GM23248 (cell line): Measurements from ENCODE around the gene POU2AF3. TPM values are rescaled to one million over a fixed set of nuclear protein-coding genes. Genes with fewer than 3 reads are reported as not detected.

Experiments used
- DNase-seq: peaks from one replicate; pipeline ENCODE4 v3.0.0-alpha.2; 2015
- H2AFZ ChIP-seq: fragments of 200-600 bp; sonication (generic); 2 replicates; pipeline ENCODE4 v1.6.1; 2016; ENCODE audit warnings: antibody characterized with exemption
- H3F3A ChIP-seq: fragments of 200-600 bp; sonication (generic); 2 replicates; pipeline ENCODE4 v1.6.1; 2016; ENCODE audit warnings: mild to moderate bottlenecking, antibody characterized with exemption, mixed run types; ENCODE audit not compliant: insufficient read depth
- H3K27ac ChIP-seq: fragments of 200-600 bp; sonication (generic); 2 replicates; pipeline ENCODE4 v1.5.1; 2016; ENCODE audit warnings: mild to moderate bottlenecking
- H3K27me3 ChIP-seq: fragments of 200-600 bp; sonication (generic); replicated peaks from 2 replicates; pipeline ENCODE4 v1.6.1; 2016; ENCODE audit warnings: mild to moderate bottlenecking; ENCODE audit not compliant: insufficient read depth
- H3K36me3 ChIP-seq: fragments of 200-600 bp; sonication (generic); 2 replicates; pipeline ENCODE4 v1.6.1; 2016; ENCODE audit warnings: low read depth, mild to moderate bottlenecking
- H3K4me1 ChIP-seq: fragments of 200-600 bp; sonication (generic); 2 replicates; pipeline ENCODE4 v1.6.1; 2016; ENCODE audit warnings: mild to moderate bottlenecking; ENCODE audit not compliant: insufficient read depth
- H3K4me2 ChIP-seq: fragments of 200-600 bp; sonication (generic); one replicate; pipeline ENCODE4 v1.6.1; 2016; ENCODE audit warnings: mild to moderate bottlenecking; ENCODE audit not compliant: unreplicated experiment
- H3K4me3 ChIP-seq: fragments of 200-600 bp; sonication (generic); 2 replicates; pipeline ENCODE4 v1.5.1; 2016; ENCODE audit warnings: mild to moderate bottlenecking
- H3K79me2 ChIP-seq: fragments of 200-600 bp; sonication (generic); 2 replicates; pipeline ENCODE4 v1.6.1; 2016; ENCODE audit warnings: mild to moderate bottlenecking; ENCODE audit not compliant: insufficient read depth
- H3K9ac ChIP-seq: fragments of 200-600 bp; sonication (generic); 2 replicates; pipeline ENCODE4 v1.6.1; 2016; ENCODE audit warnings: mild to moderate bottlenecking
- H3K9me2 ChIP-seq: fragments of 200-600 bp; sonication (generic); 2 replicates; pipeline ENCODE4 v1.6.1; 2016; ENCODE audit warnings: mixed run types, mild to moderate bottlenecking, moderate library complexity; ENCODE audit not compliant: insufficient read depth
- H3K9me3 ChIP-seq: fragments of 200-600 bp; sonication (generic); one replicate; pipeline ENCODE4 v1.6.1; 2017; ENCODE audit warnings: low read depth
- H4K20me1 ChIP-seq: fragments of 200-600 bp; sonication (generic); 2 replicates; pipeline ENCODE4 v1.6.0; 2016; ENCODE audit not compliant: insufficient read depth
- EZH2 ChIP-seq: fragments of 200-600 bp; sonication (generic); IDR thresholded peaks from 2 replicates; pipeline ENCODE4 v1.6.1; 2018; ENCODE audit warnings: antibody characterized with exemption, mild to moderate bottlenecking; ENCODE audit not compliant: insufficient read depth, poor library complexity, severe bottlenecking
- EZH2phosphoT487 ChIP-seq: fragments of 200-600 bp; sonication (generic); IDR thresholded peaks from 2 replicates; pipeline ENCODE4 v1.6.1; 2018; ENCODE audit warnings: antibody characterized with exemption, moderate library complexity, mild to moderate bottlenecking, low read depth; ENCODE audit not compliant: insufficient read depth
- WGBS, 2 experiments: methylation state at CpG; one replicate each; pipeline ENCODE4 v1.1.6; 2015 to 2017; ENCODE audit warnings: low lambda C conversion rate in 2 of 2, low coverage in 1 of 2; ENCODE audit errors: missing lambda C conversion rate in 2 of 2; 5-methylcytosine and 5-hydroxymethylcytosine counted together
- in situ Hi-C: fragments of 300-500 bp; cut with MboI; formaldehyde crosslinking; loops from 2 replicates; pipeline ENCODE4 v1.15.0; 2020
- polyA plus RNA-seq: library from polyadenylated mRNA; unstranded; fragments of >200 nt; fragmentation: Nextera tagmentation; extraction: Ambion mirVana; gene quantifications from 2 replicates; pipeline ENCODE4 v1.2.1, GENCODE V29; 2016
- total RNA-seq: library from RNA; depleted of rRNA; stranded (reverse); fragments of >200 nt; shearing (Covaris generic); gene quantifications from 2 replicates; pipeline ENCODE4 v1.2.3, GENCODE V29; 2014

POU2AF3 gene
- total and polyA plus RNA-seq, 2 experiments from 2014 or later = not detected

GRCh38 chr11:111353776-111354600, 55.6 kb downstream of the POU2AF3 start:
- 92 to 93% methylated on average over 13 to 16 of the region's 16 CpGs for WGBS, 2 experiments
- Histone ChIP-seq H3K9me2 (no peaks in the 10 kb centered on the region), H3K79me2 (no peaks in the 10 kb centered on the region), H3K4me1 (no peaks in the 10 kb centered on the region), H3K27me3 (no peaks in the 10 kb centered on the region), H3K4me3 (no peak overlapping the region), H3K36me3 (no peaks in the 10 kb centered on the region), H3K9me3 (no peaks in the 10 kb centered on the region), H3F3A (no peaks in the 10 kb centered on the region), H3K4me2 (no peak overlapping the region), H2AFZ (no peak overlapping the region), H4K20me1 (no peaks in the 10 kb centered on the region), H3K9ac (no peak overlapping the region), H3K27ac (no peak overlapping the region)
- in situ Hi-C loops = no loop called here
- no peak for DNase-seq
- TF ChIP-seq EZH2 = no peak
- no peak for TF ChIP-seq EZH2phosphoT487

- no peak for TF ChIP-seq EZH2
- in situ Hi-C loops = no loop called here
- Histone ChIP-seq H3K9ac (no peak overlapping the region), H3K79me2 (no peaks in the 10 kb centered on the region), H2AFZ (no peak overlapping the region), H3F3A (no peaks in the 10 kb centered on the region), H4K20me1 (no peaks in the 10 kb centered on the region), H3K4me1 (no peaks in the 10 kb centered on the region), H3K4me2 (no peak overlapping the region), H3K36me3 (no peaks in the 10 kb centered on the region), H3K9me3 (no peaks in the 10 kb centered on the region), H3K4me3 (no peak overlapping the region), H3K9me2 (no peaks in the 10 kb centered on the region), H3K27ac (no peak overlapping the region), H3K27me3 (no peaks in the 10 kb centered on the region)
- no peak for DNase-seq
- 97 to 100% methylated on average over 2 of the region's 2 CpGs for WGBS, 2 experiments
These were observed 56.2 kb downstream of the POU2AF3 start for GRCh38 chr11:111354601-111354891.

- DNase-seq = no peak
- Histone ChIP-seq H3K9me3 (no peaks in the 10 kb centered on the region), H3F3A (no peaks in the 10 kb centered on the region), H3K4me2 (no peak overlapping the region), H2AFZ (no peak overlapping the region), H3K9ac (no peak overlapping the region), H3K4me1 (no peaks in the 10 kb centered on the region), H3K27me3 (no peaks in the 10 kb centered on the region), H3K27ac (no peak overlapping the region), H3K79me2 (no peaks in the 10 kb centered on the region), H4K20me1 (no peaks in the 10 kb centered on the region), H3K9me2 (no peaks in the 10 kb centered on the region), H3K4me3 (no peak overlapping the region), H3K36me3 (no peaks in the 10 kb centered on the region)
- WGBS, 2 experiments = 82 to 87% methylated on average over 5 of the region's 5 CpGs
- TF ChIP-seq EZH2phosphoT487 = no peak
- no peak for TF ChIP-seq EZH2
- in situ Hi-C loops = no loop called here
These were observed 56.8 kb downstream of the POU2AF3 start for GRCh38 chr11:111355101-111355500.

- Histone ChIP-seq H3K4me3 (no peak overlapping the region), H3K79me2 (no peaks in the 10 kb centered on the region), H3K27me3 (no peaks in the 10 kb centered on the region), H3K27ac (no peak overlapping the region), H2AFZ (no peak overlapping the region), H3K9me2 (no peaks in the 10 kb centered on the region), H3K36me3 (no peaks in the 10 kb centered on the region), H3F3A (no peaks in the 10 kb centered on the region), H3K9ac (no peak overlapping the region), H4K20me1 (no peaks in the 10 kb centered on the region), H3K4me1 (no peaks in the 10 kb centered on the region), H3K9me3 (no peaks in the 10 kb centered on the region), H3K4me2 (no peak overlapping the region)
- no peak for TF ChIP-seq EZH2
- TF ChIP-seq EZH2phosphoT487 = no peak
- no peak for DNase-seq
- in situ Hi-C loops = no loop called here
- WGBS, 2 experiments = 49 to 50% methylated on average over 5 of the region's 5 CpGs
These were observed 57.8 kb downstream of the POU2AF3 start for GRCh38 chr11:111355956-111356659.
